Memory B cell (primary cell): ENCODE results near the gene NAALADL2.

Experiments used
- ATAC-seq: fragments of 150-1000 bp; cut with Tn5 transposase; 2 replicates; pipeline ENCODE4 v1.10.0; 2021; ENCODE audit warnings: low read depth, mild to moderate bottlenecking, moderate library complexity
- DNase-seq, 2 donors: peaks; one replicate each; pipeline ENCODE4 v3.0.0; 2022; ENCODE audit warnings: low spot score in 2 of 2
- H3K27ac Mint-ChIP-seq: one replicate; pipeline ENCODE4 v1.8.0; 2022; ENCODE audit warnings: mild to moderate bottlenecking, moderate library complexity, mixed read lengths
- H3K27me3 Mint-ChIP-seq: one replicate; pipeline ENCODE4 v1.8.0; 2022; ENCODE audit warnings: mixed read lengths
- H3K36me3 Mint-ChIP-seq: one replicate; pipeline ENCODE4 v1.8.0; 2022; ENCODE audit warnings: mild to moderate bottlenecking, mixed read lengths
- H3K4me1 Mint-ChIP-seq: one replicate; pipeline ENCODE4 v1.8.0; 2022; ENCODE audit warnings: mixed read lengths
- H3K4me3 Mint-ChIP-seq: one replicate; pipeline ENCODE4 v1.8.0; 2022; ENCODE audit warnings: mild to moderate bottlenecking, moderate library complexity, mixed read lengths
- H3K9me3 Mint-ChIP-seq: one replicate; pipeline ENCODE4 v1.8.0; 2022; ENCODE audit warnings: mixed read lengths

The NAALADL2 gene

GRCh38 chr3:175091426-175092114 lies 232.4 kb downstream of the NAALADL2 start:
- DNase-seq (no peak), ATAC-seq (no peak)
- no peaks in the 10 kb centered on the region for H3K27me3 Mint-ChIP-seq
- no peak overlapping the region for H3K4me3 Mint-ChIP-seq
- no peaks in the 10 kb centered on the region for H3K36me3 Mint-ChIP-seq
- H3K27ac Mint-ChIP-seq, result no peak overlapping the region
- H3K9me3 Mint-ChIP-seq, result peaks cover 2% of the 10 kb centered on the region
- no peaks in the 10 kb centered on the region for H3K4me1 Mint-ChIP-seq

GRCh38 chr3:175093748-175094147 lies 234.6 kb downstream of the NAALADL2 start:
- H3K4me1 Mint-ChIP-seq, result no peaks in the 10 kb centered on the region
- no peaks in the 10 kb centered on the region for H3K27me3 Mint-ChIP-seq
- H3K4me3 Mint-ChIP-seq, result no peak overlapping the region
- ATAC-seq (no peak), DNase-seq (no peak)
- H3K27ac Mint-ChIP-seq, result no peak overlapping the region
- H3K9me3 Mint-ChIP-seq, result peaks cover 2% of the 10 kb centered on the region
- no peaks in the 10 kb centered on the region for H3K36me3 Mint-ChIP-seq

- no peak overlapping the region for H3K27ac Mint-ChIP-seq
- H3K36me3 Mint-ChIP-seq, result no peaks in the 10 kb centered on the region
- H3K4me3 Mint-ChIP-seq, result no peak overlapping the region
- no peaks in the 10 kb centered on the region for H3K4me1 Mint-ChIP-seq
- ATAC-seq (no peak), DNase-seq (no peak)
- no peaks in the 10 kb centered on the region for H3K27me3 Mint-ChIP-seq
- H3K9me3 Mint-ChIP-seq, result peaks cover 2% of the 10 kb centered on the region
Observed at GRCh38 chr3:175094344-175094743, 235.2 kb downstream of the NAALADL2 start.

GRCh38 chr3:175098644-175099043 lies 239.5 kb downstream of the NAALADL2 start:
- Mint-ChIP-seq H3K4me3 (no peak overlapping the region), H3K36me3 (no peaks in the 10 kb centered on the region), H3K9me3 (peaks cover 3% of the 10 kb centered on the region), H3K27ac (no peak overlapping the region), H3K4me1 (no peaks in the 10 kb centered on the region), H3K27me3 (no peaks in the 10 kb centered on the region)
- DNase-seq (no peak), ATAC-seq (no peak)

GRCh38 chr3:175102161-175102560 lies 243.0 kb downstream of the NAALADL2 start:
- Mint-ChIP-seq H3K36me3 (no peaks in the 10 kb centered on the region), H3K27ac (no peak overlapping the region), H3K4me1 (no peaks in the 10 kb centered on the region), H3K4me3 (no peak overlapping the region), H3K9me3 (peaks cover 1% of the 10 kb centered on the region), H3K27me3 (no peaks in the 10 kb centered on the region)
- no peak for ATAC-seq
- no peak for DNase-seq

- no peak for DNase-seq
- no peak overlapping the region for H3K27ac Mint-ChIP-seq
- no peaks in the 10 kb centered on the region for H3K36me3 Mint-ChIP-seq
- H3K9me3 Mint-ChIP-seq, result peaks cover 3% of the 10 kb centered on the region
- H3K27me3 Mint-ChIP-seq, result no peaks in the 10 kb centered on the region
- no peak for ATAC-seq
- H3K4me3 Mint-ChIP-seq, result no peak overlapping the region
- no peaks in the 10 kb centered on the region for H3K4me1 Mint-ChIP-seq
Observed at GRCh38 chr3:175103298-175103697, 244.2 kb downstream of the NAALADL2 start.

- H3K27ac Mint-ChIP-seq, result no peak overlapping the region
- peaks cover 3% of the 10 kb centered on the region for H3K9me3 Mint-ChIP-seq
- no peaks in the 10 kb centered on the region for H3K4me1 Mint-ChIP-seq
- no peaks in the 10 kb centered on the region for H3K36me3 Mint-ChIP-seq
- no peak overlapping the region for H3K4me3 Mint-ChIP-seq
- ATAC-seq, result no peak
- H3K27me3 Mint-ChIP-seq, result no peaks in the 10 kb centered on the region
- no peak for DNase-seq
Observed at GRCh38 chr3:175105066-175105465, 245.9 kb downstream of the NAALADL2 start.

GRCh38 chr3:175107231-175107630 lies 248.1 kb downstream of the NAALADL2 start:
- ATAC-seq (no peak), DNase-seq (no peak)
- no peaks in the 10 kb centered on the region for H3K36me3 Mint-ChIP-seq
- H3K4me1 Mint-ChIP-seq, result no peaks in the 10 kb centered on the region
- H3K4me3 Mint-ChIP-seq, result no peak overlapping the region
- no peak overlapping the region for H3K27ac Mint-ChIP-seq
- H3K27me3 Mint-ChIP-seq, result no peaks in the 10 kb centered on the region
- H3K9me3 Mint-ChIP-seq, result peaks cover 3% of the 10 kb centered on the region

GRCh38 chr3:175107995-175108394 lies 248.9 kb downstream of the NAALADL2 start:
- no peaks in the 10 kb centered on the region for H3K36me3 Mint-ChIP-seq
- H3K4me1 Mint-ChIP-seq, result no peaks in the 10 kb centered on the region
- H3K27me3 Mint-ChIP-seq, result no peaks in the 10 kb centered on the region
- no peak overlapping the region for H3K27ac Mint-ChIP-seq
- no peak overlapping the region for H3K4me3 Mint-ChIP-seq
- peaks cover 3% of the 10 kb centered on the region for H3K9me3 Mint-ChIP-seq
- ATAC-seq (no peak), DNase-seq (no peak)

GRCh38 chr3:175108613-175109151 lies 249.5 kb downstream of the NAALADL2 start:
- Mint-ChIP-seq H3K4me3 (no peak overlapping the region), H3K9me3 (peaks cover 1% of the 10 kb centered on the region), H3K4me1 (no peaks in the 10 kb centered on the region), H3K36me3 (no peaks in the 10 kb centered on the region), H3K27ac (no peak overlapping the region), H3K27me3 (no peaks in the 10 kb centered on the region)
- DNase-seq (no peak), ATAC-seq (no peak)

GRCh38 chr3:175111036-175111435 lies 251.9 kb downstream of the NAALADL2 start:
- DNase-seq (no peak), ATAC-seq (no peak)
- Mint-ChIP-seq H3K27ac (no peak overlapping the region), H3K36me3 (no peaks in the 10 kb centered on the region), H3K4me1 (no peaks in the 10 kb centered on the region), H3K9me3 (peaks cover 3% of the 10 kb centered on the region), H3K27me3 (no peaks in the 10 kb centered on the region), H3K4me3 (no peak overlapping the region)

GRCh38 chr3:175118382-175118941 lies 259.3 kb downstream of the NAALADL2 start:
- no peaks in the 10 kb centered on the region for H3K27me3 Mint-ChIP-seq
- ATAC-seq, result no peak
- DNase-seq, result no peak

GRCh38 chr3:175121225-175121624 lies 262.1 kb downstream of the NAALADL2 start:
- Mint-ChIP-seq H3K4me3 (no peak overlapping the region), H3K9me3 (peaks cover 4% of the 10 kb centered on the region), H3K36me3 (no peaks in the 10 kb centered on the region), H3K27me3 (no peaks in the 10 kb centered on the region), H3K27ac (no peak overlapping the region), H3K4me1 (no peaks in the 10 kb centered on the region)
- no peak for DNase-seq
- no peak for ATAC-seq

More at GRCh38 chr3:175118382-175118941, 259.3 kb downstream of the NAALADL2 start:
- H3K4me1 Mint-ChIP-seq, result no peaks in the 10 kb centered on the region
- H3K36me3 Mint-ChIP-seq, result no peaks in the 10 kb centered on the region
- H3K27ac Mint-ChIP-seq, result no peak overlapping the region
- H3K4me3 Mint-ChIP-seq, result no peak overlapping the region
- peaks cover 1% of the 10 kb centered on the region for H3K9me3 Mint-ChIP-seq

GRCh38 chr3:175127075-175127662 lies 268.0 kb downstream of the NAALADL2 start:
- no peak overlapping the region for H3K27ac Mint-ChIP-seq
- ATAC-seq (no peak), DNase-seq (no peak)
- no peaks in the 10 kb centered on the region for H3K4me1 Mint-ChIP-seq
- H3K9me3 Mint-ChIP-seq, result peaks cover 5% of the 10 kb centered on the region
- H3K27me3 Mint-ChIP-seq, result no peaks in the 10 kb centered on the region
- H3K36me3 Mint-ChIP-seq, result no peaks in the 10 kb centered on the region
- no peak overlapping the region for H3K4me3 Mint-ChIP-seq
